Stimulated activated CD4-positive, alpha-beta T cell treated with anti-CD3 and anti-CD28 coated beads, Interleukin-15, amount 100 ng/mL, for 48 hours (primary cell): Measurements from ENCODE around the gene NOL4L.

Experiments used
- DNase-seq, 2 donors: peaks; one replicate each; pipeline ENCODE4 v3.0.0-alpha.2; 2020; ENCODE audit warnings: low read depth in 2 of 2

Gene NOL4L

DNA sequence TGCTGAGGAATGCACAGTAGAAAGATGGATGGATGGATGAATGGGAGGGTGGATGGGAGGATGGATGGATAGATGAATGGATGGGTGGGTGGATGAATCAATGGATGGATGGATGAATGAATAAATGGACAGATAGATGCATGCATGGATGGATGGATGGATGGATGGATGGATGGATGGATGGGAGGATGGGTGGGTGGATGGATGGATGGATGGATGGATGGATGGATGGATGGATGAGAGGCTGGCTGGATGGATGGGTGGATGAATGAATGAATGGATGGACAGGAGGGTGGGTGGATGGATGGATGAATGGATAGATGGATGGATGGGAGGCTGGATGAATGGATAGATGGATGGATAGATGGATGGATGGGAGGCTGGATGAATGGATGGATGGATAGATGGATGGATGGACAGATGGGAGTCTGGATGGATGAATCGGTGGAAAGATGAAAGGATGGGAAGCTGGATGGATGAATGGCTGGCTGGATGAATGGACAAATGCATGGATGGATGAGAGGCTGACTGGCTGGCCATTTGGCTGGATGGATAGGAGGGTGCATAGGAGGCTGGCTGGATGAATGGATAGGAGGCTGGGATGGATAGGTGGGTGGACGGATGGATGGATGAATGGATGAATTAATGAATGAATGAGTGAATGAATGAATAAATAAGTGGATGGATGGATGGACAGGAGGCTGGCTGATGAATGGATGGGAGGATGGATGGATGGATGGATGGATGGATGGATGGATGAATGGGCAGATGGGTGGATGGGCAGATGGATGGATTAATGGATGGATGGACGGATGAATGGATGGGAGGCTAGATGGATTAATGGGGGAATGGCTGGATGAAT lies 28.3 kb upstream of the NOL4L start:
- no peak for DNase-seq

DNA sequence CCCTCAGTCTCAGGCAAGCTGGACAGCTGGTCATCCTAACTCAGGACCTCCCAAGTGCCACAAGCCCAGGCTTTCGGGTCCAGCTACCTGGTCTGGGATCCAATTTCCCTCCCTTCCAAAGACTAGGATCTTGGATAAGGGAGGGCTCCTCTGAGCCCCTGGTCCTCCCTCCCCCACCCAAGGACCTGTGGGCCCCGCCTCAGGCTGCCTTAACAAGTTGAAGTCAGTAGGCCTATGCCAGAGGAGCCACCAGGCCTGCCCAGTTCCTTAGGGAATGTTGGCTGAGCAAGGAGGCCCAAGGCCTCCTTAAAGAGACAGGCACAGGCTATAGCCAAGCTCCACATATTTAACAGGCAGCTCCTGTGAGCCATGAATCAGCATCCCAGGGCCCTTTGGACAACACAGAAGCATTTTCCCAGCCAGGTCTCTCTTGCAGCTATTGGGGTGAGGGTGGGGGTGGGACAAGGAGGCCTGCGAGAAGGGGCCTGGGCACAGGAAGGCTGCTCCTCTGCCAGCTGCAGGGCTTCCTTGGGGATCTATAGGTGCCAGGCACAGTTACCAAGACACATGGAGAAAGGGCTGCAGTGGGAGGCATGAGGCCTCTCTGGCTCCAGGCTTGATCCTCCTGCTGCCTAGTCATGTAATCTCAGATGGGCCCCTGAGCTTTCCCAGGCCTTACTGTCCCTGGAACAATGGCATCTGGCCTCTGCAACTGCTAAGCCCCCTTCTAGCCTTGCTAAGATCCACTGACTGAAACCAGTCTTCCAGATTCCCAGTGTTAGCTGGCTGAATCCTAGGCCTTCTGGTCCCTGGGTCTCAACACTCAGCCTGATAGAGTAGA lies 27.4 kb upstream of the NOL4L start:
- DNase-seq = no peak

GRCh38 chr20:32611868-32612267 lies 26.7 kb upstream of the NOL4L start:
- DNase-seq = no peak

- no peak for DNase-seq
These were observed 26.2 kb upstream of the NOL4L start for GRCh38 chr20:32611286-32611685.

DNA sequence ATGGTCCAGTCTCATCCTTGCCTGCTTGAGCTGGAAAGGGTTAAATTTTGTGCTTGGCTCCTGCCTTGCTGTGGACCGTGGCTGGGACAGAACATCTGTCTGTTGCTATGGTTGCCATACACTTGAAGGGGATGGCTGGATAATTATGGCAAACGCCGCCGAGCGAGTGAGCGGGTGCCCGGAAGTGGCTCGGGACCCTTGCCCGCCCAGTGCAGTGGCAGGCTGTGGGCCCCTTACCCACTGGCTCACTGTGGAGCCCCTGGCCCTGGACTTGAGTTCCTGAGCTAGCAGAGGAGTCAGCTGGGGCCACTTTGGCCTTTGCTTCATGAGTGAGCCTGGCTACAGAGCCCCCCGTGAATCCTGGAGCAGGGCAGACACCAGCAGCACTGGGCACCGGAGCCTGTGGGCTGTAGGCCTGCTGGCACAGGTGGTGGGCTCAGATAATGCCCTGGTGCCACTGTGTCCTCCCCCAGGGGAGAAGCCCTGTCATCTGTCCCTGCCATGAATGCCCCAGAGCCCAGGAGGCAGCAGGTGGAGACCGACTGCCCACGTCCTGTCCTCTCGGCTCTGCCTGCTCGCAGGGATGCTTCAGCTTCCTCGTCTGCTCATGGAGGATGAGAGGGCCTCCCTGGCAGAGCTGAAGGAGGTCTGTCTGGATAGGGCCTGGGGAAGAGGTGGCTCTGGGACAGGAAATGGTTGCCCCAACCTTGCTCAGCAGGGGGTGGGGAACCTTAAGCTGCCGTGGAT lies 25.5 kb upstream of the NOL4L start:
- no peak for DNase-seq

- no peak for DNase-seq
These were observed 24.9 kb upstream of the NOL4L start for GRCh38 chr20:32609993-32610392.

- no peak for DNase-seq
These were observed 24.1 kb upstream of the NOL4L start for GRCh38 chr20:32609111-32609773.

DNA sequence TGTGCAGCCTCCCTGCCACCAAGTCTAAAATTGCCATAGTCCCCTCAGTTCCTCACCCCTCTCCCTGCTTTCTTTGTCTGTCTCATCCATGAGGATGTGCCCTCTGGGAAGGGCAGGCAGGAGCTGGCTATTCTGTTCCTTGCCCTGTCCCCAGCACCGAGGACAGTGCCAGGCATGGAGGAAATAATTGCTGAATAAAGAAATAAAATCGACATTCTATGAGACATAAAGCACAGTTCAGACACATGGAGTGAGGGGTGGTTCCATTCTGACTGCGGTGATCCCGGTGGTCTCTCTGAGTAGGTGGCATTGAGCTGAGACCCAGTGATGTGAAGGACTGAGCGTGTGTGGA lies 23.5 kb upstream of the NOL4L start:
- DNase-seq = no peak

- DNase-seq = no peak
These were observed 22.9 kb upstream of the NOL4L start for GRCh38 chr20:32607727-32608663.

DNA sequence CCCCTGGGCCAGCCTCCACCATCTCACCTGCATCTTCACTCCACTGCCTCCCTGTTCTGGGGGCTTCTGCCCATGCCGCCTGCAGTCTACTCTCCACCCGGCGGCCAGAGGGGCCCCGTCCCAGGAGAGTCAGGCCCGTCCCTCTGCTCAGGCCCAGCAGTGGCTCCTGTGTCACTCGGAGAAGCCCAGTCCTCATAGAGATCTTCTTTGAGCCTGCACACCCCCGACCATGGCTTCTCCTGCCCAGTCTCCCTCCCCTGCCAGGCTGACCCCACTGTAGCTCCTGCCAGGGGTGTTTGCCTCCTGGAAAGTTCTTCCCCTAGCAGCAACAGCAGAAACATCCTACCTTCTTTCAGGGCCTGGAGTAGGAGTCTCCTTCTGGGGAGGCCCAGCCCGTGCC lies 22.2 kb upstream of the NOL4L start:
- DNase-seq = no peak

- DNase-seq = no peak
These were observed 21.7 kb upstream of the NOL4L start for GRCh38 chr20:32606790-32607189.

- DNase-seq = no peak
These were observed 21.0 kb upstream of the NOL4L start for GRCh38 chr20:32606107-32606506.

GRCh38 chr20:32605167-32605656 lies 20.1 kb upstream of the NOL4L start:
- no peak for DNase-seq

GRCh38 chr20:32603046-32603726 lies 18.1 kb upstream of the NOL4L start:
- DNase-seq = no peak

- no peak for DNase-seq
These were observed 17.1 kb upstream of the NOL4L start for GRCh38 chr20:32602273-32602672.

DNA sequence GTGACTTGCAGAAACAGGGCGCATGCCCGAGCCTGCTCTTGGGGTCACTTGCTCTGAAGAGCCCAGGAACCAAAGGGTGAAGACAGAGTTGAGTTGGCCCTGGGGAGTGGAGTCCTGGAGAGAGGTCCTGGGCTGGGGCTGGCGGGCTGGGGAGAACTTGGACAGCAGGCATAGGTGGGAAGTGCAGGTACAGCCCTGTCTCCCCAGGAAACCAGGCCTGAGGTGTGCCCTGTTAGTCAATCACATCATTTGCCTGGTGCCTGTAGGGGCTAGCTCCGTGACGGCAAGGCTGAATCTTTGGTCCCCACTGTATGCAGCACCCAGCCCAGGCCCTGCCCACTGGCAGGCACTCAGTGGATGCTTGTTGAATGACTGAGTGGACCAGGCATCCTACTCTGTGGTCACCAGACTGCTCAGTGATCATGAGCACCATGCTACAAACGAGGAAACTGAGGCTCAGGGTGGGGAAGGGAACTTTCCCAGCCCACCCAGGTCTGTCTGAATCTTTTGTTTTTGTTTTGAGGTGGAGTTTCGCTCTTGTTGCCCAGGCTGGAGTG lies 15.6 kb upstream of the NOL4L start:
- DNase-seq = no peak

- DNase-seq = no peak
These were observed 14.7 kb upstream of the NOL4L start for GRCh38 chr20:32599783-32600340.

GRCh38 chr20:32598606-32599005 lies 13.5 kb upstream of the NOL4L start:
- no peak for DNase-seq

DNA sequence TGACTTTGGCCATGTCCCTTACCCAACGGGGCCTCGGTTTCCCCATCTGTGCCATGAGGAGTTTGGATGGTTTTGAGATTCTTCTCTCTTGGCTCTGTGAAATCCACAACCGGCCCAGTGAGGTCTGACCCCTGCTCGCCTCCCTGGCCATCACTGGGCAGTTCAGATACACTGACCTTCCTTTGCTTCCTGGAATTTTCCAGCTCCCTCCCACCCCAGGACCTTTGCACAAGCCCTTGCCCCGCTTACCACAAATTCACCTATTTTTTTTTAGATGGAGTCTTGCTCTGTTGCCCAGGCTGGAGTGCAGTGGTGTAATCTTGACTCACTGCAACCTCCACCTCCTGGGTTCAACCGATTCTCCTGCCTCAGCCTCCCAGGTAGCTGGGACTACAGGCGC lies 12.6 kb upstream of the NOL4L start:
- no peak for DNase-seq
